Raji (cell line): ENCODE measurements around the gene SEMA5A.

ENCODE experiments used
- POLR2A ChIP-seq: IDR thresholded peaks from 2 replicates; pipeline ENCODE4 v1.6.1; 2011; ENCODE audit warnings: low read depth, low read length, control low read depth; ENCODE audit not compliant: insufficient read depth

SEMA5A gene

GRCh38 chr5:9265441-9266287 is 280.2 kb downstream of the SEMA5A start:
- no peak for TF ChIP-seq POLR2A

GRCh38 chr5:9264301-9264700 is 281.6 kb downstream of the SEMA5A start:
- TF ChIP-seq POLR2A, result no peak

- TF ChIP-seq POLR2A, result no peak
Measured at GRCh38 chr5:9263656-9264055, 282.2 kb downstream of the SEMA5A start.

- no peak for TF ChIP-seq POLR2A
Measured at GRCh38 chr5:9251379-9251980, 294.4 kb downstream of the SEMA5A start.

- TF ChIP-seq POLR2A, result no peak
Measured at GRCh38 chr5:9249231-9249630, 296.6 kb downstream of the SEMA5A start.

GRCh38 chr5:9245071-9245470 is 300.8 kb downstream of the SEMA5A start:
- no peak for TF ChIP-seq POLR2A

- TF ChIP-seq POLR2A, result no peak
Measured at GRCh38 chr5:9244417-9244816, 301.5 kb downstream of the SEMA5A start.

- TF ChIP-seq POLR2A, result no peak
Measured at GRCh38 chr5:9241479-9242305, 304.2 kb downstream of the SEMA5A start.

GRCh38 chr5:9240431-9240830 is 305.4 kb downstream of the SEMA5A start:
- no peak for TF ChIP-seq POLR2A

- no peak for TF ChIP-seq POLR2A
Measured at GRCh38 chr5:9239626-9240025, 306.2 kb downstream of the SEMA5A start.

- no peak for TF ChIP-seq POLR2A
Measured at GRCh38 chr5:9239071-9239470, 306.8 kb downstream of the SEMA5A start.

- TF ChIP-seq POLR2A, result no peak
Measured at GRCh38 chr5:9233712-9234111, 312.2 kb downstream of the SEMA5A start.

- TF ChIP-seq POLR2A, result no peak
Measured at GRCh38 chr5:9233035-9233434, 312.8 kb downstream of the SEMA5A start.

GRCh38 chr5:9231842-9232241 is 314.0 kb downstream of the SEMA5A start:
- TF ChIP-seq POLR2A, result no peak

- no peak for TF ChIP-seq POLR2A
Measured at GRCh38 chr5:9230355-9230754, 315.5 kb downstream of the SEMA5A start.

- TF ChIP-seq POLR2A, result no peak
Measured at GRCh38 chr5:9226016-9226536, 319.8 kb downstream of the SEMA5A start.
